Small intestine (tissue), 7 donors: ENCODE data around the gene IL1RAPL1. TPM values are rescaled to one million over a fixed set of nuclear protein-coding genes. Genes with fewer than 3 reads are reported as not detected.

Source experiments
- DNase-seq, 2 donors: peaks; one replicate each; pipeline versions ENCODE4 v3.0.0 to v3.0.0-alpha.2; 2013
- FAIRE-seq: peaks from 2 replicates; lab custom pipeline; 2012; peaks lifted over from hg19 to GRCh38; lab: Jason Lieb, UNC
- H3K27ac ChIP-seq, 3 donors: one replicate each; pipeline ENCODE4 v1.5.1; 2013; ENCODE audit warnings: low read length in 2 of 3, mild to moderate bottlenecking in 2 of 3, control low read depth in 1 of 3, inconsistent platforms in 1 of 3, low read depth in 1 of 3, moderate library complexity in 1 of 3
- H3K27me3 ChIP-seq, 3 donors: one replicate each; pipeline ENCODE4 v1.6.1; 2013; ENCODE audit warnings: low read length in 3 of 3, inconsistent platforms in 1 of 3; ENCODE audit not compliant: control insufficient read depth in 3 of 3, insufficient read depth in 3 of 3
- H3K36me3 ChIP-seq, 3 donors: one replicate each; pipeline ENCODE4 v1.6.1; 2013; ENCODE audit warnings: low read length in 3 of 3, inconsistent platforms in 1 of 3, low read depth in 1 of 3, mild to moderate bottlenecking in 1 of 3, moderate library complexity in 1 of 3; ENCODE audit not compliant: control insufficient read depth in 3 of 3, insufficient read depth in 2 of 3
- H3K4me1 ChIP-seq, 3 donors: one replicate each; pipeline ENCODE4 v1.6.1; 2013; ENCODE audit warnings: low read length in 2 of 3, inconsistent platforms in 1 of 3, low read depth in 1 of 3, mild to moderate bottlenecking in 1 of 3, moderate library complexity in 1 of 3; ENCODE audit not compliant: control insufficient read depth in 3 of 3, insufficient read depth in 2 of 3
- H3K4me3 ChIP-seq, 3 donors: one replicate each; pipeline ENCODE4 v1.5.1; 2013; ENCODE audit warnings: low read length in 3 of 3, control low read depth in 1 of 3, inconsistent platforms in 1 of 3, low read depth in 1 of 3, mild to moderate bottlenecking in 1 of 3, moderate library complexity in 1 of 3
- H3K9me3 ChIP-seq, 2 donors: one replicate each; pipeline ENCODE4 v1.6.1; 2013; ENCODE audit warnings: low read depth in 1 of 2, low read length in 1 of 2; ENCODE audit not compliant: control insufficient read depth in 2 of 2, insufficient read depth in 1 of 2
- WGBS, 3 donors: extraction: QIAGEN DNeasy Blood & Tissue Kit; methylation state at CpG; one replicate each; pipeline ENCODE4 v1.1.7; 2013; 5-methylcytosine and 5-hydroxymethylcytosine counted together
- polyA plus RNA-seq, 4 donors: library from polyadenylated mRNA; stranded (reverse) in 3 of 4; unstranded in 1 of 4; fragments of 200-250 nt in 3 of 4; fragments of 120-200 nt in 1 of 4; gene quantifications; one replicate each; pipeline versions ENCODE4 v1.2.1 to v1.2.3, GENCODE V29; 2013
- donor health status: healthy with polysubstance abuse.
- donor health status: control.
- donor health status: control.
- donor health status: Bipolar disorder and iron deficiency.
- donor health status: healthy.

Gene IL1RAPL1
- polyA plus RNA-seq, 4 donors, result 0.04 to 0.27 TPM; not detected in 2

GRCh38 chrX:29024871-29025270 lies 437.6 kb downstream of the IL1RAPL1 start:
- Histone ChIP-seq H3K9me3 (no peaks in the 10 kb centered on the region), H3K27ac (no peak overlapping the region), H3K36me3 (no peaks in the 10 kb centered on the region), H3K4me3 (no peak overlapping the region), H3K27me3 (no peaks in the 10 kb centered on the region), H3K4me1 (no peaks in the 10 kb centered on the region)
- no peak for FAIRE-seq
- DNase-seq, result no peak
- 43 to 57% (median 57%) methylated on average over 2 of the region's 2 CpGs for WGBS, 3 donors

DNA sequence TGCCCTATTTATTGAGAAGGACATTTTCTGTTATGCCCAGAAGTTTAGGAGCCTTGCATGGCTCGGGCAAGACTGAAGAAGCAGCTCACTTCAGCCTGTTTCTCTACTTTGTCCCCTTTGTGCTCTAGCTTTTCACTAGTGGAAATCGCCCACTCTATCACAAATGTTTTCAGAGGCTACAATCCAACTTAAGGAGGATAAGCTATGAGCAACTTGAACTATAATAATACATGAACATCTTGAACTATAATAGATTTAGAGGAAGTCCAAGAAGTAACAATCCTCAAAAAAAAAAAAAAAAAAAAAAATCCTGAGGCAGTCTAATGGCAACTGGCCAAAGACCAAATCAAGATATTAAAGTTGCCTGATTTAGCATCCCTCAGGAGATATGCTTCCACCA lies 452.3 kb downstream of the IL1RAPL1 start:
- Histone ChIP-seq H3K36me3 (no peaks in the 10 kb centered on the region), H3K4me1 (no peaks in the 10 kb centered on the region), H3K9me3 (no peaks in the 10 kb centered on the region), H3K4me3 (no peak overlapping the region), H3K27ac (no peak overlapping the region), H3K27me3 (no peaks in the 10 kb centered on the region)
- FAIRE-seq (no peak), DNase-seq (no peak)
- WGBS, 3 donors, result 51 to 59% (median 53%) methylated on average over 2 of the region's 2 CpGs

DNA sequence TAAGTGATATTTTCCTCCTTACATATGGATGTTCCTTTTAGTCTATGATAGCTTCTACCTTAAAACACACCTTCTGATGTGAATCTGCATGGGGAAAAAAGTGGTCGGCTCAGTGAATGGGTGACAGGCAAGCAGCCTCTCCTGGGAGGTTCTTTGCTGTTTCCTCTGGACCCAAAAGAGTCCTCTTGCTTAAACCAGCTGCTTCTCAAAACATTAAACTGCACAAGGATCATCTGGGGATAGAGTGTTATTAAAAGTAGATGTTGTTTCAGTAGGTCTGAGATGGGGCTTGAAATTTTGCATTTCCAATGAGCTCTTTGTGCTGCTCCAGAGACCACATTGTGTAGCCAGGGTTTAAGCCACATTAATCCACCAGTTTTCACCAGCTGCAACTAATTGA lies 452.9 kb downstream of the IL1RAPL1 start:
- H3K36me3 ChIP-seq, result no peaks in the 10 kb centered on the region
- WGBS, 3 donors, result 69 to 86% (median 81%) methylated on average over 1 of the region's 1 CpG
- no peak for FAIRE-seq

DNA sequence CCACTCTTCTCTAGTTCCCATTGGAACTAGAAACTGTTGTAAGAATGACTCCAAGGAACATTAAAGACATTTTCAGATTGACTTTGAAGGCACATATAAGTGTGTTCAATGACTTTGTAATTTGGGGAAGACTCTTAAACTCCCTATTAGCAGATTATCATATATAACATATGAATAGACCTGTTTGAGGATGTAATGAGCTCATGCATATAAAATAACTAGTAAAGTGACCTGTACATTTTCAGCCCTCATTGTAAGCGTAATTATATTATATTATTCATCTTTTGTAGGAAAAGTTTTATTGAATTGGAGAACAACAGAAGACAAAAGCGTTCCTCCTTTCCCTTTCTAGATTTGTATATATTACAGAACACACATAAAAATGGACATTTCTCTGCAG lies 455.1 kb downstream of the IL1RAPL1 start:
- H3K27ac ChIP-seq, result no peak overlapping the region
- peaks cover 0 to 2% of the 10 kb centered on the region in 2 donors for H3K9me3 ChIP-seq
- no peak for DNase-seq
- H3K27me3 ChIP-seq, result no peaks in the 10 kb centered on the region
- FAIRE-seq, result no peak
- no peak overlapping the region for H3K4me3 ChIP-seq
- H3K4me1 ChIP-seq, result no peaks in the 10 kb centered on the region
- H3K36me3 ChIP-seq, result no peaks in the 10 kb centered on the region
- 64 to 88% (median 77%) methylated on average over 2 of the region's 2 CpGs for WGBS, 3 donors

More for the DNA sequence above, 452.9 kb downstream of the IL1RAPL1 start:
- no peak for DNase-seq
- H3K4me1 ChIP-seq, result no peaks in the 10 kb centered on the region
- H3K27me3 ChIP-seq, result no peaks in the 10 kb centered on the region
- H3K4me3 ChIP-seq, result no peak overlapping the region
- no peak overlapping the region for H3K27ac ChIP-seq
- H3K9me3 ChIP-seq, result no peaks in the 10 kb centered on the region

- no peak for DNase-seq
- H3K4me3 ChIP-seq, result no peak overlapping the region
- H3K4me1 ChIP-seq, result no peaks in the 10 kb centered on the region
- H3K27ac ChIP-seq, result no peak overlapping the region
- peaks cover 0 to 2% of the 10 kb centered on the region in 2 donors for H3K9me3 ChIP-seq
- H3K36me3 ChIP-seq, result no peaks in the 10 kb centered on the region
- WGBS, 3 donors, result 63 to 72% (median 68%) methylated on average over 3 of the region's 3 CpGs
- H3K27me3 ChIP-seq, result no peaks in the 10 kb centered on the region
- no peak for FAIRE-seq
These were observed 456.5 kb downstream of the IL1RAPL1 start for GRCh38 chrX:29043746-29044145.

DNA sequence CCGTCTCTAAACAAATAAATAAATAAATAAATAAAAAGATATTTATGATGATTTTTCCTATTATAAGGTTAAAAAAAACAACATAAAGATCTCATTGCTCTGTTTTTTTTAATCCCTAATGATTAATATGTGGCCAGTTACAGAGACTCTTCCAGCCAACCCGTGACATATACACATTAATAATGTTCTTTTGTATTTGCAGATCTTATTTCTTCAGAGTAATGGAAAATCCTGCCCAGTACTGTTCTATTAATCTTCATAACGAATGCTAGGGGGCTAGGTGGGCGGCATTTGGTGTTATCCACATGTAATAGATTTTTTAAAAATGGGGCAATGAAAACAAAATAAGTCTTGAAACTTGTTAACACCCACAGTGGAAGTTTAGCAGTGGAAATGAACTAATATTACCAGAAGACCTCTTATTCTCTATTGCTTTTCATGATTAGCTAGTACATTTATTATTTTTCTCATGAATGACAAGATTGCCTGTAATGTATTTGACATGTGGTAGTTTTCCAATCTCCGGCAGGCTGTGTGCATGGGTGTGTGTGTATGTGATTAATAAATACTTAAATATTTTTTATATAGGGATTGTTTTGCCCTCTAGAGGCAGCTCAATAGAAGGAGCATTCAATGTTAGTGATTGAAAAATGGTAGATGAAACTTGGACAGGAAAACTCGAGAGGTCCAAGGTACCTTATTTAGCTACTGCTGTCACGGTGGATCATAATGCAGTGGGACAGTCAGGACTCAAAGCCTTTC lies 457.4 kb downstream of the IL1RAPL1 start:
- H3K9me3 ChIP-seq, result peaks cover 0 to 2% of the 10 kb centered on the region in 2 donors
- H3K27ac ChIP-seq, result no peak overlapping the region
- FAIRE-seq (no peak), DNase-seq (no peak)
- H3K4me1 ChIP-seq, result no peaks in the 10 kb centered on the region
- no peak overlapping the region for H3K4me3 ChIP-seq
- H3K27me3 ChIP-seq, result no peaks in the 10 kb centered on the region
- H3K36me3 ChIP-seq, result no peaks in the 10 kb centered on the region
- WGBS, 3 donors, result 47 to 64% (median 49%) methylated on average over 7 of the region's 7 CpGs

GRCh38 chrX:29065477-29065876 lies 478.2 kb downstream of the IL1RAPL1 start:
- Histone ChIP-seq H3K4me3 (no peak overlapping the region), H3K9me3 (no peaks in the 10 kb centered on the region), H3K27ac (no peak overlapping the region), H3K27me3 (no peaks in the 10 kb centered on the region), H3K36me3 (no peaks in the 10 kb centered on the region), H3K4me1 (no peaks in the 10 kb centered on the region)
- WGBS, 3 donors, result 72 to 91% (median 90%) methylated on average over 2 of the region's 2 CpGs
- no peak for FAIRE-seq
- no peak for DNase-seq

DNA sequence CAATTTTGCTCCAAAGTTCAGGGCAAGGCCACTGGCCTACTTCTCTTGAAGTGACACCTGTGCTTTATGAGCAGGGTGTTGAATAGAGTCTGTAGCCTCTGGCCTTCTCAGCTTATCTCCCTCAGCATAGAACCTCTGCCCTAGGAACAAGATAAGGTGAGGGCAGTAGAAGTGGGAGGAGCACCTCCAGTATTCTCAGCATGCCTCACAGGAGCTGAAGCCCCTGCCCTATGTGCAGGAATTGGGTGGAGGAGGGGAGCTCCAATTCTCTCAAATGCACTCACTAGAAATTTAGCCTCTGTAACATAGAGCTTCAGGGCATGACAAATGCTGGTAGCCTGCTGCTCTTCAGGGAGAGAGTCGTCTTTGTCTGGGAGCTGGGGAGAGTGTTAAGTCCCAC lies 479.3 kb downstream of the IL1RAPL1 start:
- Histone ChIP-seq H3K4me1 (no peaks in the 10 kb centered on the region), H3K36me3 (no peaks in the 10 kb centered on the region), H3K9me3 (no peaks in the 10 kb centered on the region), H3K27ac (no peak overlapping the region), H3K27me3 (no peaks in the 10 kb centered on the region), H3K4me3 (no peak overlapping the region)
- DNase-seq (no peak), FAIRE-seq (no peak)
- WGBS, 3 donors, result 52 to 61% (median 58%) methylated on average over 1 of the region's 1 CpG

- no peak overlapping the region for H3K27ac ChIP-seq
- H3K4me3 ChIP-seq, result no peak overlapping the region
- H3K36me3 ChIP-seq, result no peaks in the 10 kb centered on the region
- H3K9me3 ChIP-seq, result no peaks in the 10 kb centered on the region
- 59 to 71% (median 66%) methylated on average over 4 of the region's 4 CpGs for WGBS, 3 donors
- DNase-seq, result no peak
- H3K4me1 ChIP-seq, result no peaks in the 10 kb centered on the region
- H3K27me3 ChIP-seq, result no peaks in the 10 kb centered on the region
- no peak for FAIRE-seq
These were observed 480.1 kb downstream of the IL1RAPL1 start for GRCh38 chrX:29067351-29067750.
